ENCODE measurements around the gene MED13L.

The MED13L gene

GRCh38 chr12:115932066-115932465 lies 345.4 kb downstream of the MED13L start:
- Histone ChIP-seq H3K9me3 (ENCODE audit: insufficient read depth, low read length, severe bottlenecking) (no peaks in the 10 kb centered on the region), H4K20me1 (ENCODE audit: insufficient read depth, low read length) (no peaks in the 10 kb centered on the region), H3K4me3 (ENCODE audit: low read depth in 1 of 2, low read length in 2 of 2) (no peak overlapping the region), H3K79me2 (ENCODE audit: insufficient read depth, low read length) (no peaks in the 10 kb centered on the region), H3K27me3 (ENCODE audit: insufficient read depth, low read length, poor library complexity) (no peaks in the 10 kb centered on the region), H3K4me1 (ENCODE audit: insufficient read depth, low read length) (no peaks in the 10 kb centered on the region), H3K9ac (ENCODE audit: low read depth, low read length) (no peak overlapping the region), H3K27ac (ENCODE audit: low read length) (no peak overlapping the region), H2AFZ (ENCODE audit: low read depth, low read length) (no peak overlapping the region), H3K4me2 (ENCODE audit: insufficient read depth, low read length) (no peak overlapping the region), H3K36me3 (ENCODE audit: insufficient read depth, low read length) (no peaks in the 10 kb centered on the region)
- ATAC-seq (ENCODE audit: insufficient read depth, low read depth): no peak
- no peak for DNase-seq
- no peak for TF ChIP-seq CTCF (IDR thresholded peaks at IDR 0.05; ENCODE audit: borderline replicate concordance, extremely low read depth, low read length, poor library complexity, severe bottlenecking)
- no peak for TF ChIP-seq EZH2 (IDR thresholded peaks at IDR 0.05; ENCODE audit: borderline replicate concordance, low read depth, low read length, severe bottlenecking)

DNA sequence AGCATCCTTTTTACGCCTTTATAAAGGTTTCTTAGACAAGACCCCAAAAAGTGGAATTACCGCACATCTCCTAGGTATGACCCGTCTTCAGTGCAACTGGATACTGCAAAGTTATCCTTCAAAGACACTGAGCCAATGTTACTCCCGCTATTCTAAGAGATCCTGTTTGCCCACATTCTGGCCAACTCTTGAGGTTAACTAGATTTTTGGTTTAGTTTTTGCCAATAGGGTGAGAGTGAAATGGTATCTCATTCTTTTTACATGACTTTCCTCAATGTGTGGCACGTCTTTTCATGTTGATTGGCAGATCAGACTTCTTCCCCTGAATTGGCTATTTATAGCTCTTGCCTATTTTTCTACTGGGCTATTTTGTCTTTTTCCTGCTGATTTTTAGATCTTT lies 347.2 kb downstream of the MED13L start:
- TF ChIP-seq CTCF (IDR thresholded peaks at IDR 0.05; ENCODE audit: borderline replicate concordance, extremely low read depth, low read length, poor library complexity, severe bottlenecking) (no peak), EZH2 (IDR thresholded peaks at IDR 0.05; ENCODE audit: borderline replicate concordance, low read depth, low read length, severe bottlenecking) (no peak)
- Histone ChIP-seq H3K27ac (ENCODE audit: low read length) (no peak overlapping the region), H3K9me3 (ENCODE audit: insufficient read depth, low read length, severe bottlenecking) (no peaks in the 10 kb centered on the region), H3K4me2 (ENCODE audit: insufficient read depth, low read length) (no peak overlapping the region), H4K20me1 (ENCODE audit: insufficient read depth, low read length) (no peaks in the 10 kb centered on the region), H3K4me3 (ENCODE audit: low read depth in 1 of 2, low read length in 2 of 2) (no peak overlapping the region), H3K79me2 (ENCODE audit: insufficient read depth, low read length) (no peaks in the 10 kb centered on the region), H2AFZ (ENCODE audit: low read depth, low read length) (no peak overlapping the region), H3K9ac (ENCODE audit: low read depth, low read length) (no peak overlapping the region), H3K27me3 (ENCODE audit: insufficient read depth, low read length, poor library complexity) (no peaks in the 10 kb centered on the region), H3K4me1 (ENCODE audit: insufficient read depth, low read length) (no peaks in the 10 kb centered on the region), H3K36me3 (ENCODE audit: insufficient read depth, low read length) (no peaks in the 10 kb centered on the region)
- DNase-seq (no peak), ATAC-seq (ENCODE audit: insufficient read depth, low read depth) (no peak)

DNA sequence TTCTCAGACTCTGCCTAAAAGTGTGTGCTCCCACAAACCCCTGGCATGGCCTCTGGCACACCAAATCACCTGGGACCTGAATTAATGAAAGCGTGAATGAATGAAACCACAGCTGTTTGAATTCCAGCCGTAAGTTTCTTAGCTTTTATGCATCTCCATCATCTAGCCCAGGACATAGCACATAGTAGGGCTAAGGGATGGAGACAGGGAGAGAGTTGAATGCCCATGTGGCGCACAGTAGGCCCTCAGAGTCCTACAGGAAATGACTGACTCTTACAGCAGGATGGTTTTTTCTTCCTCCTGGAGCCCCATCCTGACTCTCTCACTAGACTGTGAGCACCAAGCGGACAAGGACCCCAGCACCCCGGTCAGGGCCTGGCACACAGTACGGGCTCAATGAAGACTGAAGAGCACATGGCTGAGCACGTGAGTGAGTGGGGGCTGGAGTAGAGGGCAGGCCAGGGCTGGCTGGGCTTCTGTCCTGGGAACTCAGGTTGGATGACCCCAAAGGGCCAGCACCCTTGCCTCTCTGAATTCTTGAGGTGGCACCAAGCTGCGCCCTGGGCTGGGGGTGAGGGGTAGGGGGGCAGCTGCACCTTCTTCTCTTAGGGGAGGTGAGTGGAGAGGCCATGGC lies 351.3 kb downstream of the MED13L start:
- Histone ChIP-seq H3K4me3 (ENCODE audit: low read depth in 1 of 2, low read length in 2 of 2) (no peak overlapping the region), H3K27me3 (ENCODE audit: insufficient read depth, low read length, poor library complexity) (no peaks in the 10 kb centered on the region), H3K36me3 (ENCODE audit: insufficient read depth, low read length) (no peaks in the 10 kb centered on the region), H3K9me3 (ENCODE audit: insufficient read depth, low read length, severe bottlenecking) (peaks cover 4% of the 10 kb centered on the region), H3K9ac (ENCODE audit: low read depth, low read length) (no peak overlapping the region), H2AFZ (ENCODE audit: low read depth, low read length) (no peak overlapping the region), H3K4me2 (ENCODE audit: insufficient read depth, low read length) (no peak overlapping the region), H3K27ac (ENCODE audit: low read length) (no peak overlapping the region), H3K79me2 (ENCODE audit: insufficient read depth, low read length) (no peaks in the 10 kb centered on the region), H3K4me1 (ENCODE audit: insufficient read depth, low read length) (no peaks in the 10 kb centered on the region), H4K20me1 (ENCODE audit: insufficient read depth, low read length) (no peaks in the 10 kb centered on the region)
- TF ChIP-seq EZH2 (IDR thresholded peaks at IDR 0.05; ENCODE audit: borderline replicate concordance, low read depth, low read length, severe bottlenecking) (no peak), CTCF (IDR thresholded peaks at IDR 0.05; ENCODE audit: borderline replicate concordance, extremely low read depth, low read length, poor library complexity, severe bottlenecking) (no peak)
- ATAC-seq (ENCODE audit: insufficient read depth, low read depth) (no peak), DNase-seq (no peak)

Data from DND-41 (cell line).